Activated CD4-positive, alpha-beta T cell treated with anti-CD3 and anti-CD28 coated beads for 36 hours (primary cell): ENCODE results near the gene IL36A. TPM values are rescaled to one million over a fixed set of nuclear protein-coding genes. Genes with fewer than 3 reads are reported as not detected.

ENCODE experiments used
- ATAC-seq: fragments of 200-7000 bp; cut with Tn5 transposase; one replicate; pipeline ENCODE4 v1.10.0; 2021; ENCODE audit warnings: mild to moderate bottlenecking, moderate library complexity
- CTCF ChIA-PET: fragments of 350-600 bp; sonication (Branson Sonifier 250); formaldehyde crosslinking; loops from one replicate; lab custom pipeline; 2021; ENCODE audit warnings: antibody characterized with exemption; lab: Charles Lee
- POLR2A ChIA-PET: fragments of 350-600 bp; sonication (Branson Sonifier 250); formaldehyde crosslinking; loops from one replicate; lab custom pipeline; 2021; ENCODE audit warnings: antibody characterized with exemption, inconsistent platforms; lab: Charles Lee
- DNase-seq: peaks from one replicate; pipeline ENCODE4 v3.0.0-alpha.2; 2020
- H3K27ac Mint-ChIP-seq: one replicate; pipeline ENCODE4 v1.8.0; 2021; ENCODE audit warnings: mixed read lengths
- H3K27me3 Mint-ChIP-seq: one replicate; pipeline ENCODE4 v1.8.0; 2021; ENCODE audit warnings: mixed read lengths
- H3K36me3 Mint-ChIP-seq: one replicate; pipeline ENCODE4 v1.8.0; 2021; ENCODE audit warnings: low read depth, mixed read lengths
- H3K4me1 Mint-ChIP-seq: one replicate; pipeline ENCODE4 v1.8.0; 2021; ENCODE audit warnings: mixed read lengths
- H3K4me3 Mint-ChIP-seq: one replicate; pipeline ENCODE4 v1.8.0; 2021; ENCODE audit warnings: mild to moderate bottlenecking, moderate library complexity, mixed read lengths
- H3K9me3 Mint-ChIP-seq: one replicate; pipeline ENCODE4 v1.8.0; 2021; ENCODE audit warnings: low read depth, mixed read lengths
- intact Hi-C, 2 experiments: fragments of 100-400 bp; cut with DNase I in 1 of 2; cut with micrococcal nuclease in 1 of 2; formaldehyde crosslinking; loops; one replicate each; pipeline versions ENCODE4 v1.14.2 to v1.15.1; 2022 to 2024; cut with DNase I, micrococcal nuclease
- total RNA-seq, 2 experiments: library from RNA; stranded (reverse); gene quantifications; one replicate each; pipeline ENCODE4 v1.2.3, GENCODE V29; 2021

IL36A gene
- total RNA-seq, 2 experiments from 2014 or later = not detected

DNA sequence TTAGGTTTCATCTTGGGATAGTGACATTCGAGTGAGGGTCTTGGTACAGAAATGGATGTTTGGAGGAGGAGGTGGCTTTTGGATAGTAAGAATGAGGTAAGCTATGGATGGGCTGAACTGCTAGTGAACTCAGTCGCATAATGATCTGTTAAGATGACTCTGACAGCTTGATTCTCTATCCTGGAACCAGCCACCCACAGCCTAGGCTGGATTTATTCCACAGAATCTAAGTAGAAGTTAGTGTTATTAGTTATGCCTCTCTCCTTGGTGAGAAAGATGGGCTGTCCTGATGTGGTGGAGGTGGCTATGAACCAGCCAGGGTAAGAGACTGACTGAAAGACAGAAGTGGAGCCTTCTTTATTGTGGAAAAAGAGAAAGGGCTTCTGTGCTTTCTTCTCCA lies 22.4 kb downstream of the IL36A start:
- H3K27ac Mint-ChIP-seq = no peak overlapping the region
- peaks cover 5% of the 10 kb centered on the region for H3K27me3 Mint-ChIP-seq
- H3K36me3 Mint-ChIP-seq = no peaks in the 10 kb centered on the region
- H3K4me3 Mint-ChIP-seq = no peak overlapping the region
- POLR2A ChIA-PET = no interaction called here
- no peak for DNase-seq
- CTCF ChIA-PET = no interaction called here
- no peaks in the 10 kb centered on the region for H3K4me1 Mint-ChIP-seq
- no peak for ATAC-seq
- no peaks in the 10 kb centered on the region for H3K9me3 Mint-ChIP-seq
- intact Hi-C loops = no loop called here

DNA sequence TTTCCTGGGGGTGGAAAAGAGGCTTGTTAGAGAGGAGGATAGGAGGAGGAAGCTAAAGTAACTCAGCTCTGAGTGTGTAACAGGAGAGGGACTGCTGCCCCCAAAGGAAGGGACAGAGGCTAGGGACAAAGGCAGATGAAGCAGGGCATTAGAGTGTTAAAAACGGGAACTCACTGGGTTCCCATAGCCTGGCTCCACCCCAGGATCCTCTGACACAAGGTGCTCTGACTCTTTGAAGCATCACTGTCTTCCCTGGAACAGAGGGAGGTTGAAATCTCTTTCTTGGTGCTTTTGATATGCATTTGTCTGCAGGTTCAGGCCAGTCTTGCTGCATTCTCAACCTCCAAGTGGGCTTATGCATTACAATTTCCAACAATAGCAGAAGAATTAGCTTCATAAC lies 22.9 kb downstream of the IL36A start:
- intact Hi-C loops = no loop called here
- Mint-ChIP-seq H3K27ac (no peak overlapping the region), H3K4me1 (no peaks in the 10 kb centered on the region), H3K9me3 (no peaks in the 10 kb centered on the region), H3K27me3 (peaks cover 5% of the 10 kb centered on the region), H3K36me3 (no peaks in the 10 kb centered on the region), H3K4me3 (no peak overlapping the region)
- POLR2A ChIA-PET = no interaction called here
- CTCF ChIA-PET = no interaction called here
- ATAC-seq (no peak), DNase-seq (no peak)

DNA sequence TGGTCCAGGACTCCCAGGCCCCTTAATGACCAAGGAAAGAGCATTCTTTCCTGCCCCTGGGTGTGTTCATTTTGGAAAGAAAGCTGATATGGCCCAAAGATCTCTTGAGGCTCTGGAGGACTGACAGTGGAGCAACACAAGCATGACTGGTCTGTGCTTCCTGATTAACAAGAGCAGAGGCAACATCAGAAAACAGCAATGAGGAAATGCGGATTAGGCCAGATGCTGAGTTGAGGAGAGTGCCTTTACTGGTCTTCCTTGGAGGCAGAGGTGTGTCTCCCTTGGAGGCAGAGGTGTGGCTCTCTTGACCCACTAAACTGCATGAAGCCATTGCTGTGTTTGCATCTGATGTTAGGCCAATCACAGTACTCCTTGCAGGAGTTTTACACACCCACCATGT lies 27.5 kb downstream of the IL36A start:
- no peak overlapping the region for H3K27ac Mint-ChIP-seq
- DNase-seq = no peak
- peaks cover 5% of the 10 kb centered on the region for H3K27me3 Mint-ChIP-seq
- H3K36me3 Mint-ChIP-seq = no peaks in the 10 kb centered on the region
- POLR2A ChIA-PET = no interaction called here
- CTCF ChIA-PET = no interaction called here
- no peaks in the 10 kb centered on the region for H3K9me3 Mint-ChIP-seq
- no peak overlapping the region for H3K4me3 Mint-ChIP-seq
- intact Hi-C loops = no loop called here
- no peak for ATAC-seq
- H3K4me1 Mint-ChIP-seq = no peaks in the 10 kb centered on the region

DNA sequence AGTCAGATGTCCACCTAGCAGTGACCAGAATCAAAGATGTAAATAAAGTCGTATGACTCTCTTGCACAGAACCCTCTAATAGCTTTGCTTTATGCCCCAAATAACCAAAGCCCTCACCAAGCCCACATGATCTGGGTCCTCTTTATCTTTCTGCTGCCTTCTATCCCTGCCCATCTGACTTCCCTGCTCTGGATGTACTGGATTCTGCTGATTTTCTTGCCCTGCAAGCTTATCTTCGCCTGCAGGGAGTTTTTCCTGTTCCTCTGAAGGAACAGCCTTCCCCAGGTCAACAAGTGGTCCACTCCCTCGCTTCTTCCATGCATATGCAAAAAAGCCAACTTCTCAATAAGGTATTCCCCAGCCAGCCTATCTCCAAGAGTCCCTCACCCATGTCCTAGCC lies 28.8 kb downstream of the IL36A start:
- ATAC-seq (no peak), DNase-seq (no peak)
- intact Hi-C loops = no loop called here
- Mint-ChIP-seq H3K4me1 (no peaks in the 10 kb centered on the region), H3K27ac (no peak overlapping the region), H3K36me3 (no peaks in the 10 kb centered on the region), H3K27me3 (peaks cover 5% of the 10 kb centered on the region), H3K4me3 (no peak overlapping the region), H3K9me3 (no peaks in the 10 kb centered on the region)
- ChIA-PET CTCF (interaction anchor here (0.5 to 0.7 kb wide), 2 partner anchors 74 to 189 kb away, joined by 3 read pairs; no protein-coding TSS in a partner anchor), POLR2A (no interaction called here)

DNA sequence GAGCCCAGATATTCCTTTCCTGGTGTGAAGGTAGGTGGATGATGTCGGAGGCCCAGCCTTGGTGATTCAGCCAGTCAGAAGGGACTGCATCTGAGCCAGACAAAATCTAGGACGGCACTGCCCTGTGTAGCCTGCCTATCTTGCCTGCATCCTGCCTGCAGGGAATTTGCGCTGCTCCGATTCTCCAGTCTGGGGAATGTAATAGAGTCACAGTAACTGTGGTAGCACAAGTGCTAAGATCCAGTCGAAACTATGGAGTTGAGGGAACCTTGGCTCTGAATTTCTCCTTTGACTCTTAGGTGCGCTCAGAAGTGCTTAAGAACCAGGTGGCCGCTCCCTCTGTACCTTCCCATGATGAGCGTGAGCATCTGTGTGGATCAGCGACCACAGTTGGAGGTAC lies 31.5 kb downstream of the IL36A start:
- Mint-ChIP-seq H3K4me1 (no peaks in the 10 kb centered on the region), H3K4me3 (no peak overlapping the region), H3K27me3 (no peaks in the 10 kb centered on the region), H3K9me3 (no peaks in the 10 kb centered on the region), H3K36me3 (no peaks in the 10 kb centered on the region), H3K27ac (no peak overlapping the region)
- DNase-seq (no peak), ATAC-seq (no peak)
- intact Hi-C loops = no loop called here
- ChIA-PET POLR2A (no interaction called here), CTCF (interaction anchor here (1.1 to 1.5 kb wide), 2 partner anchors 95 to 100 kb away, joined by 4 read pairs; no protein-coding TSS in a partner anchor)

DNA sequence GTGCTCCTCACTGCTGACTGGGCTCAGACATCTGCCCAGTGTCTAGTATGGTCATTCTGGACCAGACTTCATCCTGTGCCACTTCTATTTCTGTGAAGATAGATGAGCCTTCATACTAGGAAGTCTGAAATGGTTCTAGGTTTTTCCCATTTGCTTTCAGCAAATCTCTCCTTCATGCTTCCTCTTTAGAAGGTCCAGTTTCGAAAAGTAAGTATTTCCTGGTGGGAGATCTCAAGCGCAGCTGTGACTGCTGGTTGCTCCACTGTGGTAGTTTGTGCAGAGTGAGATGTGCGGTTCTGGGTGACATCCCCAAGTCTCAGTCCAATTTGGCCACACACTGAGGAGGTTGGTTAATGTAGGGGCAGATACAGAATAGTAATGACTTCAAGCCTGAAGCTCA lies 33.0 kb downstream of the IL36A start:
- ATAC-seq = no peak
- intact Hi-C loops = no loop called here
- Mint-ChIP-seq H3K36me3 (no peaks in the 10 kb centered on the region), H3K4me3 (no peak overlapping the region), H3K27ac (no peak overlapping the region), H3K9me3 (no peaks in the 10 kb centered on the region), H3K4me1 (no peaks in the 10 kb centered on the region), H3K27me3 (no peaks in the 10 kb centered on the region)
- CTCF ChIA-PET = interaction anchor here (1.5 kb wide), 1 partner anchor 16 kb away, joined by 3 read pairs; no protein-coding TSS in a partner anchor
- no peak for DNase-seq
- POLR2A ChIA-PET = no interaction called here

DNA sequence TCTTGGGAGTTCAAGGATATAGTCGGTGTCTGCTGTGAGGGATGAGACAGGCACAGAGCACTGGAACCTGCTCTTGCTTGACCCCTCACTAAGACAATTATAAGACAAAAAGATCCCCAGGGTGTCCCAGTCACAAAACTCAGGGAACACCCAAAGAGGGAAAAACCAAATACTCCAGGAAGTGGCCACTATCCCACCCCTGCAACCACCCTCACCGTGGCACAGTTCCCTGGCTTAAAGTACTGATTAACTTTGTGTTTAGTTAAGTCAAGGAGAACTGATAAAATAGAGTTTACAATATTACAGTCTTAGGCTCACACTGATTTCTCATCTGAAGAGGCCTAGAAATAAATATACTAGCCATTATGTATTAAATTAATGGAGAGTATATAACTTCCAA lies 33.9 kb downstream of the IL36A start:
- Mint-ChIP-seq H3K9me3 (no peaks in the 10 kb centered on the region), H3K4me1 (no peaks in the 10 kb centered on the region), H3K4me3 (no peak overlapping the region), H3K27ac (no peak overlapping the region), H3K36me3 (no peaks in the 10 kb centered on the region), H3K27me3 (no peaks in the 10 kb centered on the region)
- CTCF ChIA-PET = interaction anchor here (0.7 kb wide), 1 partner anchor 39 kb away, joined by 3 read pairs; no protein-coding TSS in a partner anchor
- intact Hi-C loops = no loop called here
- DNase-seq = no peak
- POLR2A ChIA-PET = no interaction called here
- no peak for ATAC-seq

DNA sequence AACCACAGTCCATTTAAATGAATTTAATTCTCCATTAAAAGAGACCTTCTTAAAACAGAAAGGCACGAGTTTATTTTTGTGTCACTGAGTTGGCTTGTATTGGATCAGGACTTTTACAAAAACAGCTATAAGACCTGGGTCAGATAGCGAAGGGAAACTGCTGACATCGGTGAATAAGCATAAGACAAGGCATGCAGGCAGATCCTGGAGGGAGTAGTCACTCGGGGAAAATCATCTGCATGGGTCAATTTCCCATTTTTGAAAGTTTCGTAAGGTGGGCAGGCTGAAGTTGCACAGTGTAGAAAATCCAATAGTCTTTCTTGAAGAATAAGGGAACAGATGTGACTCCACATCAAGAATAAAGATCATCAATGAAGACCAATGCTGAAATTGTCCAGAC lies 34.5 kb downstream of the IL36A start:
- no peaks in the 10 kb centered on the region for H3K27me3 Mint-ChIP-seq
- H3K27ac Mint-ChIP-seq = no peak overlapping the region
- ATAC-seq (no peak), DNase-seq (no peak)
- CTCF ChIA-PET = interaction anchor here (0.7 kb wide), 1 partner anchor 38 kb away, joined by 3 read pairs; no protein-coding TSS in a partner anchor
- no peak overlapping the region for H3K4me3 Mint-ChIP-seq
- no peaks in the 10 kb centered on the region for H3K4me1 Mint-ChIP-seq
- H3K36me3 Mint-ChIP-seq = no peaks in the 10 kb centered on the region
- POLR2A ChIA-PET = no interaction called here
- H3K9me3 Mint-ChIP-seq = no peaks in the 10 kb centered on the region
- intact Hi-C loops = no loop called here

DNA sequence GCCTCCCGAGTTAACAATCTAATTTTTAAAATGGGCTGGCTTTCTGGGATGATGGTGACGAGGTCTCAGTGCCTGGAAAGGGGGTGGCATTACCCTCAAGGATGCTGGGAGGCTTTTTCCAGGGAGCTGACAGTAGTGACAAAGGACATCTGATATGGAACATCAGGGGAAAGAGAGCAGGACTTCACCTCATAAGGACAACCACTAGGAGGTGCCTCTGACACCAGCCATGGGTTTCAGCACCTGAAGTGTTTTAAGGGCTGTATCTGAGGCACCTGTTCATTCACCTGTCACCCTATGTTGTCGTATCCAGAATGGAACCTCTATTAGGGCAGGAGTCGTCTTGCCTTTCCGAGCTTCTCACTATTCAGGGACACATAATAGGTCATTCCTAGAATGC lies 36.6 kb downstream of the IL36A start:
- POLR2A ChIA-PET = no interaction called here
- CTCF ChIA-PET = interaction anchor here (0.7 to 1.3 kb wide), 2 partner anchors 96 to 208 kb away, joined by 3 to 4 read pairs; no protein-coding TSS in a partner anchor

DNA sequence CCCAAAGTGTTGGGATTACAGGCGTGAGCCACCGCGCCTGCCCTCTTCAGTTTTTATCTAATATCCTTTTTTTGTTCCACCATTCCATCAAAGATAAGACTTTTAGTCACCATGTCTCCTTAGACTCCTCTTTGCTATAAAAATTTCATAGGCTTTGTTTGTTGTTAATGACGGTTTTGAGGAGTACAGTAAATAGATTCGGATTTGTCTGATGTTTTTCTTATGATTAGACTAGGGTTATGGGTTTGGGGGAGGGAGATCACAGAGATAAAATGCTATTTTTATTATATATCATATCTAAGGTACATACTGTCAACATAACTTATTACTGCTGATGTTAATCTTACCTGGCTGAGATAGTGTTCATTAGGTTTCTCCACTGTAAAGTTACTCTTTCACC lies 41.2 kb downstream of the IL36A start:
- ChIA-PET CTCF (interaction anchor here (0.6 to 1.1 kb wide), 2 partner anchors 18 to 31 kb away, joined by 3 read pairs; no protein-coding TSS in a partner anchor), POLR2A (no interaction called here)
- no peak overlapping the region for H3K27ac Mint-ChIP-seq
- no peaks in the 10 kb centered on the region for H3K27me3 Mint-ChIP-seq
- H3K4me3 Mint-ChIP-seq = no peak overlapping the region
- no peaks in the 10 kb centered on the region for H3K9me3 Mint-ChIP-seq
- no peak for ATAC-seq
- DNase-seq = no peak
- no peaks in the 10 kb centered on the region for H3K36me3 Mint-ChIP-seq
- no peaks in the 10 kb centered on the region for H3K4me1 Mint-ChIP-seq
- intact Hi-C loops = no loop called here

More for the DNA sequence above, 36.6 kb downstream of the IL36A start:
- H3K9me3 Mint-ChIP-seq = no peaks in the 10 kb centered on the region
- no peak overlapping the region for H3K4me3 Mint-ChIP-seq
- no peak overlapping the region for H3K27ac Mint-ChIP-seq
- no peaks in the 10 kb centered on the region for H3K36me3 Mint-ChIP-seq
- no peaks in the 10 kb centered on the region for H3K27me3 Mint-ChIP-seq
- DNase-seq (no peak), ATAC-seq (no peak)
- H3K4me1 Mint-ChIP-seq = no peaks in the 10 kb centered on the region
- intact Hi-C loops = no loop called here

DNA sequence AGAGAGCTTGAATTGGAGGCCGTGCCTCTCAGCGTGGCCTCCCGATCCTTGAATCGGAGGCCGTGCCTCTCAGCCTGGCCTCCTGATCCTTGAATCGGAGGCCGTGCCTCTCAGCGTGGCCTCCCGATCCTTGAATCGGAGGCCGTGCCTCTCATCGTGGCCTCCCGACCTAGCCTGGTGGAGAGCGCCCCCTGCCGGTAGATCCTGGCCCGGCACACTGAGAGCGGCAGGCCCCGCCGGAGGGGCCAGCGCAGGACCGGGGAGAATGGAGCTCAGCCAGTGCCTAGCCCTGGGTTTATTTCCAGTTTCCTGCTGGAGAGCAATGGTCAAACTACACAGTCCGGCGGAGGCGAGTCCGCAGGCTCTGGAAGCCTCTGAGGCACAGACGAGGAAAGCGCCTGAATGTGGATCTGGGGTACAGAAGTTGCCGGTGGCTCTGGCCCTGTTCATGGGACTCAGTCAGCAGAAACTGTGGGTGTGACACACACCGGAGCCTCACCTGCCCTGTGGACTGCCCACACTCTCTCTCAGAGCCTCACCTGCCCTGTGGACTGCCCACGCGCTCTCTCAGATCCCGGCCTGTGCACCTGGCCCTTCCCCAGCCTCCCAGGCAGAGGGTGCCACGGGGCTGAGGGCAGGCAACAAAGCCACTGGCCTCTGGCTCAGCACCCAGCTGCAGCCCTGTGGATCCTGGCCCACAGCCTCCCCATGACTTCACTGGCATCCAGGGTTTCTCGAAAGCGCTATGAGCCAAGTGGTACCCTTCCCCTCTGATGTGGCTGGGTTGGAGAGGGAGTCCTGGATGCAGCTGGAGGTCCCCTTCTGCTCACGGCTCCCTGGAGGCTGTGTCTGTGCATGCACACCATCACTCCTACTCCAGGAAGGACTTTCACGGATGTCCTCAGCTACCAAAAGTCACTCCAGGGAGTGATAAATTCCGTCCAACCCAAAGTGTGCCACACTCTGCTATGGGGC lies 45.9 kb downstream of the IL36A start:
- Mint-ChIP-seq H3K27ac (no peak overlapping the region), H3K36me3 (peaks cover 9% of the 10 kb centered on the region), H3K27me3 (no peaks in the 10 kb centered on the region), H3K4me3 (no peak overlapping the region), H3K9me3 (peaks cover 20% of the 10 kb centered on the region), H3K4me1 (peaks cover 5% of the 10 kb centered on the region)
- DNase-seq (peak; percentile 21), ATAC-seq (no peak)
- CTCF ChIA-PET = interaction anchor here (0.6 to 1.3 kb wide), 4 partner anchors 10 to 265 kb away, joined by 3 to 5 read pairs (median 4); no protein-coding TSS in a partner anchor
- POLR2A ChIA-PET = no interaction called here
- intact Hi-C loops = no loop called here
